ENCODE measurements around the gene SERPINE1.

Gene SERPINE1

DNA sequence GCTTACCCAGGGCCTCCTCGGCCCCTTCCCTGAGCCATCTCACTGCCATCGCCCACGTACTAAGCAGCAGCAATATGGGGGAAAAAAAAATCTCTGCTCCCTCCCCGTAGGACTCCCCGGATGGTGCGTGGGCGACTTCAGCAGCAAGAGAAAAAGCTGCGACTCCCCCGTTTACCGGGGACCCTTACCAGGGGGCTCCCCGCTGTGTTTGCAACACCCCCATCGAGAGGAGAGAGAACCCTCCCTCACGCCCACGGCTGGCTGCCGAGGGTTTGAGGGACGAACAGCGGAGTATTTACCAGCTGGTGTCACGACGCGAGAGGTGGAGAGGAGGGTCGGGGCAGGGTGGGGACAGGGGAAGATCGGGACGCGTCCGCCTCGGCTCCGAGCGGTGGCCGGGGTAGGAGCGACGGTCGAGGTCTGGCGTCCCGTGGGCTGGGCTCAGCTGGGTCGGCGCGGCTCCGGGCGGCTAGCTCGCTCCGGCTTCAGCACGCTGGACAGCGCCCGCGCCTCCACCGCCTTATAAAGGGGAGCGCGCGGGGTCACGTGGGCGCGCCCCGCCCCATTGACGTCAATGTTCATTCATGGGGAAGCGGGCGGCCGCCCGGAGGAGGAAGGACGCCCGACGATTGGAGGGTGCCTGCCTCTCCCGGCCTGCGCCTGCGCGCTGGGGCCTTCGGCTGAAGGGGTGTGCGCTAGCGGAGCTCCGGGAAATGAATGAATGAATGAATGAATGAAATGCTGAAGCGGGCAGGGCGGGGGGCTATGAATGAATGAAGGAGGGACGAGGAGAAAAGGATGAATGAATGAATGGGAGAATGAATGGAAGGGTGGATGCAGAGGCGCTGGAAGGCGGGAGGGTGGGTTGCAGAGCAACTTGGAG is 38.4 kb downstream of the SERPINE1 start, which contains the start of gene VGF (continued):
- TF ChIP-seq GLIS1 (tag by site-specific recombination; IDR thresholded peaks at IDR 0.05) = 0 out of 2 replicates have a peak, but pooled peaks have one; percentile 13
- no peak for TF ChIP-seq ZNF830 (tag by site-specific recombination; IDR thresholded peaks at IDR 0.05; ENCODE audit: low read depth)
- TF ChIP-seq, protein P1, sequence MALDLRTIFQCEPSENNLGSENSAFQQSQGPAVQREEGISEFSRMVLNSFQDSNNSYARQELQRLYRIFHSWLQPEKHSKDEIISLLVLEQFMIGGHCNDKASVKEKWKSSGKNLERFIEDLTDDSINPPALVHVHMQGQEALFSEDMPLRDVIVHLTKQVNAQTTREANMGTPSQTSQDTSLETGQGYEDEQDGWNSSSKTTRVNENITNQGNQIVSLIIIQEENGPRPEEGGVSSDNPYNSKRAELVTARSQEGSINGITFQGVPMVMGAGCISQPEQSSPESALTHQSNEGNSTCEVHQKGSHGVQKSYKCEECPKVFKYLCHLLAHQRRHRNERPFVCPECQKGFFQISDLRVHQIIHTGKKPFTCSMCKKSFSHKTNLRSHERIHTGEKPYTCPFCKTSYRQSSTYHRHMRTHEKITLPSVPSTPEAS (tag by site-specific recombination; IDR thresholded peaks at IDR 0.05) = 0 out of 2 replicates have a peak, but pooled peaks have one; percentile 53
- peak; percentile 76; the same call in 1 of the 2 replicates for TF ChIP-seq KLF7 (tag by site-specific recombination; IDR thresholded peaks at IDR 0.05; ENCODE audit: borderline replicate concordance)
- TF ChIP-seq, protein P2, sequence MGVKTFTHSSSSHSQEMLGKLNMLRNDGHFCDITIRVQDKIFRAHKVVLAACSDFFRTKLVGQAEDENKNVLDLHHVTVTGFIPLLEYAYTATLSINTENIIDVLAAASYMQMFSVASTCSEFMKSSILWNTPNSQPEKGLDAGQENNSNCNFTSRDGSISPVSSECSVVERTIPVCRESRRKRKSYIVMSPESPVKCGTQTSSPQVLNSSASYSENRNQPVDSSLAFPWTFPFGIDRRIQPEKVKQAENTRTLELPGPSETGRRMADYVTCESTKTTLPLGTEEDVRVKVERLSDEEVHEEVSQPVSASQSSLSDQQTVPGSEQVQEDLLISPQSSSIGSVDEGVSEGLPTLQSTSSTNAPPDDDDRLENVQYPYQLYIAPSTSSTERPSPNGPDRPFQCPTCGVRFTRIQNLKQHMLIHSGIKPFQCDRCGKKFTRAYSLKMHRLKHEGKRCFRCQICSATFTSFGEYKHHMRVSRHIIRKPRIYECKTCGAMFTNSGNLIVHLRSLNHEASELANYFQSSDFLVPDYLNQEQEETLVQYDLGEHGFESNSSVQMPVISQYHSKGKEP (tag by site-specific recombination; IDR thresholded peaks at IDR 0.05) = no peak
- TF ChIP-seq ZNF561 (tag by site-specific recombination; IDR thresholded peaks at IDR 0.05; ENCODE audit: borderline replicate concordance) = peak; percentile 91
- TF ChIP-seq SP2 (tag by site-specific recombination; IDR thresholded peaks at IDR 0.05) = peak; percentile 91
- TF ChIP-seq, protein P3, sequence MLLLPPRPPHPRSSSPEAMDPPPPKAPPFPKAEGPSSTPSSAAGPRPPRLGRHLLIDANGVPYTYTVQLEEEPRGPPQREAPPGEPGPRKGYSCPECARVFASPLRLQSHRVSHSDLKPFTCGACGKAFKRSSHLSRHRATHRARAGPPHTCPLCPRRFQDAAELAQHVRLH (tag by site-specific recombination; IDR thresholded peaks at IDR 0.05) = no peak
- no peak for TF ChIP-seq ZNF596 (tag by site-specific recombination; IDR thresholded peaks at IDR 0.05)
- TF ChIP-seq ZNF768 (tag by site-specific recombination; IDR thresholded peaks at IDR 0.05) = no peak
- TF ChIP-seq, protein P4, sequence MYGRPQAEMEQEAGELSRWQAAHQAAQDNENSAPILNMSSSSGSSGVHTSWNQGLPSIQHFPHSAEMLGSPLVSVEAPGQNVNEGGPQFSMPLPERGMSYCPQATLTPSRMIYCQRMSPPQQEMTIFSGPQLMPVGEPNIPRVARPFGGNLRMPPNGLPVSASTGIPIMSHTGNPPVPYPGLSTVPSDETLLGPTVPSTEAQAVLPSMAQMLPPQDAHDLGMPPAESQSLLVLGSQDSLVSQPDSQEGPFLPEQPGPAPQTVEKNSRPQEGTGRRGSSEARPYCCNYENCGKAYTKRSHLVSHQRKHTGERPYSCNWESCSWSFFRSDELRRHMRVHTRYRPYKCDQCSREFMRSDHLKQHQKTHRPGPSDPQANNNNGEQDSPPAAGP (tag by site-specific recombination; IDR thresholded peaks at IDR 0.05) = peak; percentile 82
- TF ChIP-seq SCRT1 (tag by site-specific recombination; IDR thresholded peaks at IDR 0.05; ENCODE audit: borderline replicate concordance) = no peak
- peak; percentile 95 for TF ChIP-seq ZNF366 (tag by site-specific recombination; conservative IDR thresholded peaks at IDR 0.05)
- no peak for TF ChIP-seq IKZF3 (tag by site-specific recombination; IDR thresholded peaks at IDR 0.05)
- TF ChIP-seq ZNF211 (tag by site-specific recombination; IDR thresholded peaks at IDR 0.05; ENCODE audit: low read depth) = no peak
- no peak for TF ChIP-seq ZNF274 (IDR thresholded peaks at IDR 0.05; ENCODE audit: low read length)
- TF ChIP-seq ZNF274 (tag by site-specific recombination; IDR thresholded peaks at IDR 0.05; ENCODE audit: borderline replicate concordance) = no peak
- no peak for TF ChIP-seq BCL11A (tag by site-specific recombination; IDR thresholded peaks at IDR 0.05; ENCODE audit: low read depth)
- no peak for TF ChIP-seq GLI2 (tag by site-specific recombination; IDR thresholded peaks at IDR 0.05; ENCODE audit: borderline replicate concordance, low read depth)
- no peak for TF ChIP-seq ZNF391 (tag by site-specific recombination; IDR thresholded peaks at IDR 0.05; ENCODE audit: borderline replicate concordance, low read depth)
- no peak for TF ChIP-seq TRIM28 (IDR thresholded peaks at IDR 0.05; ENCODE audit: borderline replicate concordance, low read length)
- TF ChIP-seq, protein P5, sequence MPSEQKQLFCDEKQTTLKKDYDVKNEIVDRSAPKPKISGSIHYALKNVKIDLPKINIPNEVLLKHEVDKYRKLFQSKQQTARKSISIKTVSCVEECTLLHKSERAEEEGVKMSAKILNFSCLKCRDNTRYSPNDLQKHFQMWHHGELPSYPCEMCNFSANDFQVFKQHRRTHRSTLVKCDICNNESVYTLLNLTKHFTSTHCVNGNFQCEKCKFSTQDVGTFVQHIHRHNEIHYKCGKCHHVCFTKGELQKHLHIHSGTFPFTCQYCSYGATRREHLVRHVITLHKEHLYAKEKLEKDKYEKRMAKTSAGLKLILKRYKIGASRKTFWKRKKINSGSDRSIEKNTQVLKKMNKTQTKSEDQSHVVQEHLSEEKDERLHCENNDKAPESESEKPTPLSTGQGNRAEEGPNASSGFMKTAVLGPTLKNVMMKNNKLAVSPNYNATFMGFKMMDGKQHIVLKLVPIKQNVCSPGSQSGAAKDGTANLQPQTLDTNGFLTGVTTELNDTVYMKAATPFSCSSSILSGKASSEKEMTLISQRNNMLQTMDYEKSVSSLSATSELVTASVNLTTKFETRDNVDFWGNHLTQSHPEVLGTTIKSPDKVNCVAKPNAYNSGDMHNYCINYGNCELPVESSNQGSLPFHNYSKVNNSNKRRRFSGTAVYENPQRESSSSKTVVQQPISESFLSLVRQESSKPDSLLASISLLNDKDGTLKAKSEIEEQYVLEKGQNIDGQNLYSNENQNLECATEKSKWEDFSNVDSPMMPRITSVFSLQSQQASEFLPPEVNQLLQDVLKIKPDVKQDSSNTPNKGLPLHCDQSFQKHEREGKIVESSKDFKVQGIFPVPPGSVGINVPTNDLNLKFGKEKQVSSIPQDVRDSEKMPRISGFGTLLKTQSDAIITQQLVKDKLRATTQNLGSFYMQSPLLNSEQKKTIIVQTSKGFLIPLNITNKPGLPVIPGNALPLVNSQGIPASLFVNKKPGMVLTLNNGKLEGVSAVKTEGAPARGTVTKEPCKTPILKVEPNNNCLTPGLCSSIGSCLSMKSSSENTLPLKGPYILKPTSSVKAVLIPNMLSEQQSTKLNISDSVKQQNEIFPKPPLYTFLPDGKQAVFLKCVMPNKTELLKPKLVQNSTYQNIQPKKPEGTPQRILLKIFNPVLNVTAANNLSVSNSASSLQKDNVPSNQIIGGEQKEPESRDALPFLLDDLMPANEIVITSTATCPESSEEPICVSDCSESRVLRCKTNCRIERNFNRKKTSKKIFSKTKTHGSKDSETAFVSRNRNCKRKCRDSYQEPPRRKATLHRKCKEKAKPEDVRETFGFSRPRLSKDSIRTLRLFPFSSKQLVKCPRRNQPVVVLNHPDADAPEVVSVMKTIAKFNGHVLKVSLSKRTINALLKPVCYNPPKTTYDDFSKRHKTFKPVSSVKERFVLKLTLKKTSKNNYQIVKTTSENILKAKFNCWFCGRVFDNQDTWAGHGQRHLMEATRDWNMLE (tag by site-specific recombination; conservative IDR thresholded peaks at IDR 0.05; ENCODE audit: low read depth) = no peak
- TF ChIP-seq, protein P6, sequence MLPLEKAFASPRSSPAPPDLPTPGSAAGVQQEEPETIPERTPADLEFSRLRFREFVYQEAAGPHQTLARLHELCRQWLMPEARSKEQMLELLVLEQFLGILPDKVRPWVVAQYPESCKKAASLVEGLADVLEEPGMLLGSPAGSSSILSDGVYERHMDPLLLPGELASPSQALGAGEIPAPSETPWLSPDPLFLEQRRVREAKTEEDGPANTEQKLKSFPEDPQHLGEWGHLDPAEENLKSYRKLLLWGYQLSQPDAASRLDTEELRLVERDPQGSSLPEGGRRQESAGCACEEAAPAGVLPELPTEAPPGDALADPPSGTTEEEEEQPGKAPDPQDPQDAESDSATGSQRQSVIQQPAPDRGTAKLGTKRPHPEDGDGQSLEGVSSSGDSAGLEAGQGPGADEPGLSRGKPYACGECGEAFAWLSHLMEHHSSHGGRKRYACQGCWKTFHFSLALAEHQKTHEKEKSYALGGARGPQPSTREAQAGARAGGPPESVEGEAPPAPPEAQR (tag by site-specific recombination; IDR thresholded peaks at IDR 0.05) = no peak
- TF ChIP-seq KLF1 (tag by site-specific recombination; IDR thresholded peaks at IDR 0.05) = peak; percentile 93
- TF ChIP-seq, protein P7, sequence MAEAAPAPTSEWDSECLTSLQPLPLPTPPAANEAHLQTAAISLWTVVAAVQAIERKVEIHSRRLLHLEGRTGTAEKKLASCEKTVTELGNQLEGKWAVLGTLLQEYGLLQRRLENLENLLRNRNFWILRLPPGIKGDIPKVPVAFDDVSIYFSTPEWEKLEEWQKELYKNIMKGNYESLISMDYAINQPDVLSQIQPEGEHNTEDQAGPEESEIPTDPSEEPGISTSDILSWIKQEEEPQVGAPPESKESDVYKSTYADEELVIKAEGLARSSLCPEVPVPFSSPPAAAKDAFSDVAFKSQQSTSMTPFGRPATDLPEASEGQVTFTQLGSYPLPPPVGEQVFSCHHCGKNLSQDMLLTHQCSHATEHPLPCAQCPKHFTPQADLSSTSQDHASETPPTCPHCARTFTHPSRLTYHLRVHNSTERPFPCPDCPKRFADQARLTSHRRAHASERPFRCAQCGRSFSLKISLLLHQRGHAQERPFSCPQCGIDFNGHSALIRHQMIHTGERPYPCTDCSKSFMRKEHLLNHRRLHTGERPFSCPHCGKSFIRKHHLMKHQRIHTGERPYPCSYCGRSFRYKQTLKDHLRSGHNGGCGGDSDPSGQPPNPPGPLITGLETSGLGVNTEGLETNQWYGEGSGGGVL (tag by site-specific recombination; IDR thresholded peaks at IDR 0.05) = no peak; the same call in 1 of the 2 replicates
- peak; percentile 47 for TF ChIP-seq ZNF843 (tag by site-specific recombination; IDR thresholded peaks at IDR 0.05)

Data from HEK293 (cell line).